ENCODE measurements around the gene DNASE1L3. TPM values are rescaled to one million over a fixed set of nuclear protein-coding genes. Genes with fewer than 3 reads are reported as not detected.

DNASE1L3 gene
- total and polyA plus RNA-seq, 7 experiments from 2014 or later = 0.66 to 2.6 TPM; not detected in 5

DNA sequence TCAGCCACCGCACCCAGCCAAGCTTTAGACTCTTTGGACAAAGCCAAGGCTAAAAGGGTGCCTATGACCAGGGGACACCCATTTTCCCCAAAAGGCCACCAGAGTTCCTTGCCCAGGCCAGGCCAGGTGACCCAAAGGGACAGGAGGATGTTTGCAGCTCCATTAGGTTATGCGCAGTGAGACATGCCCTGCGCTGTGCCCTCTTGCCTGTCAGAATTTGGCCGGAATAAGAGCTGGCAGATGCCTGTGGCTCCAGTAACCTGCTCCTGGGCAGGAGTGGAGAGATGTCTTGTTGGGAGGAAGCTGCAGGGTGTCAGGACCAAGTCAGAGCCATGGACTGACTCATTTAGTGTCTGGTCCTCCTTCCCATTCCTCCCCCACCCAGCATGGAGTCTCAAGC is 20.5 kb downstream of the DNASE1L3 start:
- H3K36me3 ChIP-seq (ENCODE audit: control insufficient read depth in 2 of 3, insufficient read depth in 3 of 3, low read length in 3 of 3) = no peaks in the 10 kb centered on the region
- no peaks in the 10 kb centered on the region for H3K27me3 Mint-ChIP-seq

DNA sequence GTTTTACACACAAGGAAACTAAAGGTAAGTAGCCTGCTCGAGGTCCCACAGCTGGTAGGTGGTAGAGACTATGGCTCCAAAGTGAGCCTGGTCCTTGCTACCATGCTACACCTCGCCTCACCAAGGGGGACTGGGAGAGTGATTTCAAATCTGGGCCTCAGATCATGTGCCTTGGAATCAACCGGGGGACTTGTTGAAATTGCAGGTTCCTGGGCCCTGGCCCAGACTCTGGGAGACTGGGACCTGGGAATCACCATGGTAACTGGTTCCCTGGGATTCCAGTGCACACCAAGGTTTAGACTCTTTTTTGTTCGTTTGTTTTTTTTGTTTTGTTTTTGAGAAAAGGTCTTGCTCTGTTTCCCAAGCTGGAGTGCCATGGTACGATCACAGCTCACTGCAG is 21.1 kb downstream of the DNASE1L3 start:
- ChIA-PET CTCF (interaction anchor here (1.4 kb wide), 1 partner anchor 28 kb away, joined by 4 read pairs; no protein-coding TSS in a partner anchor), POLR2A (no interaction called here)
- no peak overlapping the region for H3K27ac Mint-ChIP-seq
- H3K9me3 Mint-ChIP-seq = no peaks in the 10 kb centered on the region
- H3K4me3 ChIP-seq (ENCODE audit: low read length) = no peak overlapping the region
- intact Hi-C loops (cut with micrococcal nuclease) = loop anchor here in 1 of 2 donors (5.0 to 10.0 kb wide), 2 partner anchors 225 to 443 kb away; no protein-coding TSS in a partner anchor
- no peaks in the 10 kb centered on the region for H3K27me3 Mint-ChIP-seq
- H3K27ac ChIP-seq (ENCODE audit: low read depth, low read length) = no peak overlapping the region
- H3K4me1 ChIP-seq (ENCODE audit: control insufficient read depth in 2 of 2, insufficient read depth in 2 of 2, low read length in 2 of 2) = no peaks in the 10 kb centered on the region
- no peaks in the 10 kb centered on the region for H3K36me3 ChIP-seq (ENCODE audit: control insufficient read depth in 2 of 3, insufficient read depth in 3 of 3, low read length in 3 of 3)
- H3K9me3 ChIP-seq (ENCODE audit: control insufficient read depth in 2 of 3, low read length in 3 of 3) = no peaks in the 10 kb centered on the region
- H3K36me3 Mint-ChIP-seq = no peaks in the 10 kb centered on the region
- H3K4me1 Mint-ChIP-seq = peaks cover 0 to 3% (median 0%) of the 10 kb centered on the region in 7 donors
- no peak overlapping the region for H3K4me3 Mint-ChIP-seq
- H3K27me3 ChIP-seq (ENCODE audit: control insufficient read depth in 2 of 2, insufficient read depth in 2 of 2, low read length in 2 of 2) = no peaks in the 10 kb centered on the region
- ATAC-seq = no peak
- no peak for DNase-seq

More for the DNA sequence above, 20.5 kb downstream of the DNASE1L3 start:
- ChIA-PET CTCF (interaction anchor here (0.6 to 1.4 kb wide), 2 partner anchors 28 to 1865 kb away, joined by 3 to 4 read pairs; no protein-coding TSS in a partner anchor), POLR2A (no interaction called here)
- Mint-ChIP-seq H3K9me3 (no peaks in the 10 kb centered on the region), H3K27ac (no peak overlapping the region), H3K36me3 (no peaks in the 10 kb centered on the region), H3K4me3 (no peak overlapping the region), H3K4me1 (peaks cover 0 to 3% (median 0%) of the 10 kb centered on the region in 7 donors)
- intact Hi-C loops (cut with micrococcal nuclease) = no loop called here
- Histone ChIP-seq H3K9me3 (ENCODE audit: control insufficient read depth in 2 of 3, low read length in 3 of 3) (no peaks in the 10 kb centered on the region), H3K4me3 (ENCODE audit: low read length) (no peak overlapping the region), H3K4me1 (ENCODE audit: control insufficient read depth in 2 of 2, insufficient read depth in 2 of 2, low read length in 2 of 2) (no peaks in the 10 kb centered on the region), H3K27ac (ENCODE audit: low read depth, low read length) (no peak overlapping the region), H3K27me3 (ENCODE audit: control insufficient read depth in 2 of 2, insufficient read depth in 2 of 2, low read length in 2 of 2) (no peaks in the 10 kb centered on the region)
- DNase-seq (no peak), ATAC-seq (no peak)

- Histone ChIP-seq H3K27me3 (ENCODE audit: control insufficient read depth in 2 of 2, insufficient read depth in 2 of 2, low read length in 2 of 2) (no peaks in the 10 kb centered on the region), H3K36me3 (ENCODE audit: control insufficient read depth in 2 of 3, insufficient read depth in 3 of 3, low read length in 3 of 3) (no peaks in the 10 kb centered on the region), H3K4me1 (ENCODE audit: control insufficient read depth in 2 of 2, insufficient read depth in 2 of 2, low read length in 2 of 2) (no peaks in the 10 kb centered on the region), H3K9me3 (ENCODE audit: control insufficient read depth in 2 of 3, low read length in 3 of 3) (no peaks in the 10 kb centered on the region), H3K4me3 (ENCODE audit: low read length) (no peak overlapping the region), H3K27ac (ENCODE audit: low read depth, low read length) (no peak overlapping the region)
- CTCF ChIA-PET = interaction anchor here (1.8 kb wide), 1 partner anchor 29 kb away, joined by 19 read pairs; no protein-coding TSS in a partner anchor
- POLR2A ChIA-PET = no interaction called here
- Mint-ChIP-seq H3K4me1 (peaks cover 0 to 3% (median 0%) of the 10 kb centered on the region in 7 donors), H3K27me3 (no peaks in the 10 kb centered on the region), H3K9me3 (no peaks in the 10 kb centered on the region), H3K27ac (no peak overlapping the region), H3K4me3 (no peak overlapping the region), H3K36me3 (no peaks in the 10 kb centered on the region)
- no peak for DNase-seq
- intact Hi-C loops (cut with micrococcal nuclease) = loop anchor here in 1 of 2 donors (5.0 to 10.0 kb wide), 2 partner anchors 226 to 443 kb away; no protein-coding TSS in a partner anchor
- ATAC-seq = no peak
These were observed 21.8 kb downstream of the DNASE1L3 start for GRCh38 chr3:58188921-58189451.

- no peaks in the 10 kb centered on the region for H3K9me3 ChIP-seq (ENCODE audit: control insufficient read depth in 2 of 3, low read length in 3 of 3)
These were observed 22.6 kb downstream of the DNASE1L3 start for GRCh38 chr3:58188173-58188564.

GRCh38 chr3:58184982-58185360 is 25.8 kb downstream of the DNASE1L3 start:
- DNase-seq = no peak
- POLR2A ChIA-PET = no interaction called here
- H3K27ac ChIP-seq (ENCODE audit: low read depth, low read length) = no peak overlapping the region
- no peak overlapping the region for H3K4me3 Mint-ChIP-seq
- H3K27me3 Mint-ChIP-seq = peaks cover 0 to 2% (median 0%) of the 10 kb centered on the region in 5 donors
- no peak overlapping the region for H3K27ac Mint-ChIP-seq
- intact Hi-C loops (cut with micrococcal nuclease) = loop anchor here in 1 of 2 donors (5.0 to 10.0 kb wide), 2 partner anchors 230 to 447 kb away; no protein-coding TSS in a partner anchor
- H3K4me3 ChIP-seq (ENCODE audit: low read length) = no peak overlapping the region
- H3K9me3 ChIP-seq (ENCODE audit: control insufficient read depth in 2 of 3, low read length in 3 of 3) = no peaks in the 10 kb centered on the region
- no peaks in the 10 kb centered on the region for H3K27me3 ChIP-seq (ENCODE audit: control insufficient read depth in 2 of 2, insufficient read depth in 2 of 2, low read length in 2 of 2)
- no peaks in the 10 kb centered on the region for H3K4me1 ChIP-seq (ENCODE audit: control insufficient read depth in 2 of 2, insufficient read depth in 2 of 2, low read length in 2 of 2)
- no peak for ATAC-seq
- no peaks in the 10 kb centered on the region for H3K9me3 Mint-ChIP-seq
- no peaks in the 10 kb centered on the region for H3K36me3 ChIP-seq (ENCODE audit: control insufficient read depth in 2 of 3, insufficient read depth in 3 of 3, low read length in 3 of 3)
- CTCF ChIA-PET = no interaction called here
- H3K4me1 Mint-ChIP-seq = peaks cover 0 to 3% (median 0%) of the 10 kb centered on the region in 7 donors
- H3K36me3 Mint-ChIP-seq = no peaks in the 10 kb centered on the region

More at GRCh38 chr3:58188173-58188564, 22.6 kb downstream of the DNASE1L3 start:
- no peak overlapping the region for H3K27ac Mint-ChIP-seq
- no peak overlapping the region for H3K4me3 Mint-ChIP-seq
- CTCF ChIA-PET = interaction anchor here (0.6 to 1.8 kb wide), 6 partner anchors 12 to 118 kb away, joined by 3 to 19 read pairs (median 5); partner anchors contain the start of genes HTD2 and RPP14
- no peak overlapping the region for H3K4me3 ChIP-seq (ENCODE audit: low read length)
- H3K9me3 Mint-ChIP-seq = no peaks in the 10 kb centered on the region
- H3K36me3 ChIP-seq (ENCODE audit: control insufficient read depth in 2 of 3, insufficient read depth in 3 of 3, low read length in 3 of 3) = no peaks in the 10 kb centered on the region
- no peaks in the 10 kb centered on the region for H3K4me1 ChIP-seq (ENCODE audit: control insufficient read depth in 2 of 2, insufficient read depth in 2 of 2, low read length in 2 of 2)
- no peaks in the 10 kb centered on the region for H3K27me3 ChIP-seq (ENCODE audit: control insufficient read depth in 2 of 2, insufficient read depth in 2 of 2, low read length in 2 of 2)
- DNase-seq = no peak
- H3K4me1 Mint-ChIP-seq = peaks cover 0 to 3% (median 0%) of the 10 kb centered on the region in 7 donors
- no peak for ATAC-seq
- no peaks in the 10 kb centered on the region for H3K27me3 Mint-ChIP-seq
- no peaks in the 10 kb centered on the region for H3K36me3 Mint-ChIP-seq
- POLR2A ChIA-PET = no interaction called here
- no peak overlapping the region for H3K27ac ChIP-seq (ENCODE audit: low read depth, low read length)
- intact Hi-C loops (cut with micrococcal nuclease) = loop anchor here in 1 of 2 donors (5.0 to 10.0 kb wide), 2 partner anchors 227 to 444 kb away; no protein-coding TSS in a partner anchor

GRCh38 chr3:58184309-58184981 is 26.3 kb downstream of the DNASE1L3 start:
- peaks cover 0 to 3% (median 0%) of the 10 kb centered on the region in 7 donors for H3K4me1 Mint-ChIP-seq
- POLR2A ChIA-PET = no interaction called here

More at GRCh38 chr3:58184309-58184981, 26.3 kb downstream of the DNASE1L3 start:
- Histone ChIP-seq H3K36me3 (ENCODE audit: control insufficient read depth in 2 of 3, insufficient read depth in 3 of 3, low read length in 3 of 3) (no peaks in the 10 kb centered on the region), H3K27ac (ENCODE audit: low read depth, low read length) (no peak overlapping the region), H3K27me3 (ENCODE audit: control insufficient read depth in 2 of 2, insufficient read depth in 2 of 2, low read length in 2 of 2) (no peaks in the 10 kb centered on the region), H3K9me3 (ENCODE audit: control insufficient read depth in 2 of 3, low read length in 3 of 3) (no peaks in the 10 kb centered on the region), H3K4me3 (ENCODE audit: low read length) (no peak overlapping the region), H3K4me1 (ENCODE audit: control insufficient read depth in 2 of 2, insufficient read depth in 2 of 2, low read length in 2 of 2) (no peaks in the 10 kb centered on the region)
- Mint-ChIP-seq H3K36me3 (no peaks in the 10 kb centered on the region), H3K27me3 (peaks cover 0 to 2% (median 0%) of the 10 kb centered on the region in 5 donors), H3K27ac (no peak overlapping the region), H3K9me3 (no peaks in the 10 kb centered on the region), H3K4me3 (no peak overlapping the region)
- no peak for DNase-seq
- CTCF ChIA-PET = no interaction called here
- intact Hi-C loops (cut with micrococcal nuclease) = loop anchor here in 1 of 2 donors (10.0 kb wide), 1 partner anchor 230 kb away; no protein-coding TSS in a partner anchor
- ATAC-seq = no peak
